ENCODE results near the gene CEP72. TPM values are rescaled to one million over a fixed set of nuclear protein-coding genes. Genes with fewer than 3 reads are reported as not detected.

Gene CEP72
- total RNA-seq, 1 experiment from 2014 or later = 24.8 TPM

GRCh38 chr5:594226-594860 is 17.8 kb upstream of the CEP72 start:
- no peak overlapping the region for H3K23ac ChIP-seq (ENCODE audit: insufficient read length, low read depth, low read length)
- H3T11ph ChIP-seq (ENCODE audit: low read length) = no peak overlapping the region
- H3K4ac ChIP-seq (ENCODE audit: low read depth, low read length) = no peak overlapping the region
- H2AFZ ChIP-seq (ENCODE audit: low read length) = no peak overlapping the region
- H3K9ac ChIP-seq (ENCODE audit: extremely low read depth, insufficient read length, low read length) = no peak overlapping the region
- no peak overlapping the region for H4K5ac ChIP-seq (ENCODE audit: insufficient read length, low read depth, low read length)
- H2BK5ac ChIP-seq (ENCODE audit: insufficient read length, low read length) = no peak overlapping the region
- no peaks in the 10 kb centered on the region for H4K20me1 ChIP-seq (ENCODE audit: control insufficient read depth, insufficient read depth, insufficient read length)
- no peak overlapping the region for H3K18ac ChIP-seq (ENCODE audit: insufficient read length, low read depth, low read length)
- H3K23me2 ChIP-seq (ENCODE audit: insufficient read length, low read depth, low read length, poor library complexity, severe bottlenecking) = no peaks in the 10 kb centered on the region
- H3K14ac ChIP-seq (ENCODE audit: insufficient read depth, low read length) = no peak overlapping the region
- Mint-ChIP-seq H3K9me3 (peaks cover 0 to 5% of the 10 kb centered on the region in 2 experiments; a peak in 1 of 5 replicates), H3K27me3 (ENCODE audit: low read depth) (peaks cover 90% of the 10 kb centered on the region), H3K36me3 (ENCODE audit: insufficient read depth in 1 of 3, low read depth in 3 of 3) (no peaks in the 10 kb centered on the region; a peak in 1 of 7 replicates), H3K27ac (no peak overlapping the region), H3K4me1 (peaks cover 9 to 15% of the 10 kb centered on the region in 2 experiments), H3K4me3 (no peak overlapping the region)
- no peak overlapping the region for H4K91ac ChIP-seq (ENCODE audit: insufficient read length, low read depth, low read length)
- no peak overlapping the region for H2BK120ac ChIP-seq (ENCODE audit: low read depth, low read length, poor library complexity, severe bottlenecking)
- no peak overlapping the region for H2BK20ac ChIP-seq (ENCODE audit: low read depth, low read length, poor library complexity, severe bottlenecking)
- no peak for DNase-seq
- no peaks in the 10 kb centered on the region for H3K79me1 ChIP-seq (ENCODE audit: insufficient read depth, low read depth, low read length, poor library complexity, severe bottlenecking)
- H3K9me3 ChIP-seq (ENCODE audit: control insufficient read depth, low read depth, low read length) = no peaks in the 10 kb centered on the region
- no peak overlapping the region for H2AK5ac ChIP-seq (ENCODE audit: insufficient read length, low read length)
- H4K8ac ChIP-seq (replicated peaks; ENCODE audit: insufficient read length, low read depth, low read length) = no peak overlapping the region
- H3K4me2 ChIP-seq (ENCODE audit: insufficient read depth, insufficient read length, low read length) = no peak overlapping the region
- no peak for TF ChIP-seq CTCF (conservative IDR thresholded peaks at IDR 0.05)
- WGBS (ENCODE audit: extremely low coverage, insufficient read length, low lambda C conversion rate) = no CpG with 5 or more reads among the region's 2 CpGs
- H3K4me1 ChIP-seq (ENCODE audit: insufficient read depth, low read length) = no peaks in the 10 kb centered on the region
- no peak overlapping the region for H3K27ac ChIP-seq (ENCODE audit: insufficient read length, low read depth, low read length)
- H3K56ac ChIP-seq (ENCODE audit: insufficient read length, low read depth, low read length) = no peak overlapping the region
- H2BK15ac ChIP-seq (ENCODE audit: low read depth, low read length) = no peak overlapping the region
- no peak overlapping the region for H2BK12ac ChIP-seq (ENCODE audit: insufficient read length, low read depth, low read length)
- no peaks in the 10 kb centered on the region for H3K79me2 ChIP-seq (ENCODE audit: insufficient read depth, low read length)
- H3K27me3 ChIP-seq (ENCODE audit: insufficient read depth, low read length) = no peaks in the 10 kb centered on the region

All from H9 (cell line).